OCI-LY7 (cell line): Measurements from ENCODE around the gene ADD1. TPM values are rescaled to one million over a fixed set of nuclear protein-coding genes. Genes with fewer than 3 reads are reported as not detected.

ENCODE experiments used
- BruUV-seq: library from RNA; stranded (reverse); fragments of 400-500 nt; replicated peaks from 2 replicates; lab custom pipeline; 2021; lab: Mats Ljungman, UMichigan
- CTCF ChIA-PET: fragments of 300-600 bp; sonication (Branson Sonifier 250); formaldehyde crosslinking; loops from one replicate; lab custom pipeline; 2022; ENCODE audit warnings: antibody characterized with exemption; ENCODE audit not compliant: unreplicated experiment; lab: Charles Lee
- POLR2A ChIA-PET: fragments of 300-600 bp; sonication (Branson Sonifier 250); formaldehyde crosslinking; loops from one replicate; lab custom pipeline; 2022; ENCODE audit warnings: antibody characterized with exemption; lab: Charles Lee
- DNase-seq: peaks from one replicate; pipeline ENCODE4 v3.0.0-alpha.2; 2015; ENCODE audit warnings: low spot score
- H2AFZ ChIP-seq: fragments of 200-600 bp; sonication (generic), shearing (Covaris generic); 2 replicates; pipeline ENCODE4 v1.6.1; 2014; ENCODE audit warnings: mild to moderate bottlenecking, antibody characterized with exemption, low read length, moderate library complexity
- H3K27ac ChIP-seq: fragments of 200-600 bp; sonication (generic); 2 replicates; pipeline ENCODE4 v1.5.1; 2014; ENCODE audit warnings: mixed run types, low read depth, mild to moderate bottlenecking, moderate library complexity, low read length, inconsistent platforms; ENCODE audit not compliant: poor library complexity, severe bottlenecking
- H3K36me3 ChIP-seq: fragments of 200-600 bp; sonication (generic); 2 replicates; pipeline ENCODE4 v1.6.1; 2014; ENCODE audit warnings: mild to moderate bottlenecking, antibody characterized with exemption, low read length, moderate library complexity, mixed read lengths; ENCODE audit not compliant: insufficient read depth
- H3K4me1 ChIP-seq: fragments of 200-600 bp; sonication (generic); 2 replicates; pipeline ENCODE4 v1.5.1; 2014; ENCODE audit warnings: mild to moderate bottlenecking, low read length; ENCODE audit not compliant: insufficient read depth, poor library complexity, severe bottlenecking
- H3K4me2 ChIP-seq: fragments of 200-600 bp; sonication (generic); 2 replicates; pipeline ENCODE4 v1.6.1; 2014; ENCODE audit warnings: mild to moderate bottlenecking, low read length
- H3K4me3 ChIP-seq: fragments of 200-600 bp; sonication (generic); 2 replicates; pipeline ENCODE4 v1.5.1; 2014; ENCODE audit warnings: mild to moderate bottlenecking, low read depth, low read length; ENCODE audit not compliant: poor library complexity, severe bottlenecking
- H3K79me2 ChIP-seq: fragments of 200-600 bp; sonication (generic); 2 replicates; pipeline ENCODE4 v1.6.1; 2016; ENCODE audit warnings: low read depth, mild to moderate bottlenecking, low read length, moderate library complexity, mixed read lengths; ENCODE audit not compliant: insufficient read depth
- H3K9me2 ChIP-seq: fragments of 200-600 bp; sonication (generic); 2 replicates; pipeline ENCODE4 v1.6.1; 2016; ENCODE audit warnings: mild to moderate bottlenecking, low read length, mixed read lengths; ENCODE audit not compliant: insufficient read depth
- H3K9me3 ChIP-seq: fragments of 200-600 bp; sonication (generic); 2 replicates; pipeline ENCODE4 v1.6.1; 2014; ENCODE audit warnings: mild to moderate bottlenecking, mixed run types, low read length, mixed read lengths
- H4K20me1 ChIP-seq: fragments of 200-600 bp; sonication (generic); 2 replicates; pipeline ENCODE4 v1.6.1; 2014; ENCODE audit warnings: mild to moderate bottlenecking, antibody characterized with exemption, low read length, moderate library complexity, mixed read lengths; ENCODE audit not compliant: insufficient read depth
- EZH2phosphoT487 ChIP-seq: fragments of 200-600 bp; sonication (generic); IDR thresholded peaks from 2 replicates; pipeline ENCODE4 v1.6.1; 2018; ENCODE audit warnings: low read depth, borderline replicate concordance, mild to moderate bottlenecking, mixed run types, antibody characterized with exemption, low read length, moderate library complexity, mixed read lengths
- intact Hi-C: fragments of 100-400 bp; cut with micrococcal nuclease; formaldehyde crosslinking; loops from one replicate; pipeline ENCODE4 v1.10.0; 2022; ENCODE audit not compliant: unreplicated experiment
- total RNA-seq, 2 experiments: library from RNA; depleted of rRNA in 1 of 2; stranded (reverse); fragments of >200 nt in 1 of 2; shearing (Covaris generic) in 1 of 2; gene quantifications; 2 replicates each; pipeline ENCODE4 v1.2.3, GENCODE V29; 2014 to 2022
- TF ChIP-seq, protein P1 (sequence below): fragments of 200-600 bp; sonication (generic); conservative IDR thresholded peaks from 2 replicates; pipeline ENCODE4 v1.5.1; 2014; ENCODE audit warnings: mild to moderate bottlenecking, antibody characterized with exemption, low read length, moderate library complexity, mixed read lengths

ADD1 gene
- total RNA-seq, 2 experiments from 2014 or later, result 85.3 to 108 TPM

GRCh38 chr4:2799971-2800690 lies 43.5 kb upstream of the ADD1 start:
- Histone ChIP-seq H2AFZ (no peak overlapping the region), H3K9me3 (no peaks in the 10 kb centered on the region), H3K4me3 (no peak overlapping the region), H3K79me2 (no peaks in the 10 kb centered on the region), H4K20me1 (no peaks in the 10 kb centered on the region), H3K4me1 (peaks cover 26% of the 10 kb centered on the region), H3K4me2 (no peak overlapping the region), H3K9me2 (no peaks in the 10 kb centered on the region), H3K36me3 (no peaks in the 10 kb centered on the region), H3K27ac (no peak overlapping the region)
- no peak for TF ChIP-seq EZH2phosphoT487
- TF ChIP-seq, protein P1, sequence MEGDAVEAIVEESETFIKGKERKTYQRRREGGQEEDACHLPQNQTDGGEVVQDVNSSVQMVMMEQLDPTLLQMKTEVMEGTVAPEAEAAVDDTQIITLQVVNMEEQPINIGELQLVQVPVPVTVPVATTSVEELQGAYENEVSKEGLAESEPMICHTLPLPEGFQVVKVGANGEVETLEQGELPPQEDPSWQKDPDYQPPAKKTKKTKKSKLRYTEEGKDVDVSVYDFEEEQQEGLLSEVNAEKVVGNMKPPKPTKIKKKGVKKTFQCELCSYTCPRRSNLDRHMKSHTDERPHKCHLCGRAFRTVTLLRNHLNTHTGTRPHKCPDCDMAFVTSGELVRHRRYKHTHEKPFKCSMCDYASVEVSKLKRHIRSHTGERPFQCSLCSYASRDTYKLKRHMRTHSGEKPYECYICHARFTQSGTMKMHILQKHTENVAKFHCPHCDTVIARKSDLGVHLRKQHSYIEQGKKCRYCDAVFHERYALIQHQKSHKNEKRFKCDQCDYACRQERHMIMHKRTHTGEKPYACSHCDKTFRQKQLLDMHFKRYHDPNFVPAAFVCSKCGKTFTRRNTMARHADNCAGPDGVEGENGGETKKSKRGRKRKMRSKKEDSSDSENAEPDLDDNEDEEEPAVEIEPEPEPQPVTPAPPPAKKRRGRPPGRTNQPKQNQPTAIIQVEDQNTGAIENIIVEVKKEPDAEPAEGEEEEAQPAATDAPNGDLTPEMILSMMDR, result no peak
- no TSS peak for BruUV-seq
- intact Hi-C loops, result no loop called here
- POLR2A ChIA-PET, result no interaction called here
- DNase-seq, result no peak
- CTCF ChIA-PET, result interaction anchor here (0.6 kb wide), 1 partner anchor 13 kb away, joined by 5 read pairs; no protein-coding TSS in a partner anchor

- no peaks in the 10 kb centered on the region for H3K36me3 ChIP-seq
- ChIA-PET CTCF (no interaction called here), POLR2A (interaction anchor here (0.6 kb wide), 1 partner anchor 135 kb away, joined by 3 read pairs; no protein-coding TSS in a partner anchor)
- H3K9me3 ChIP-seq, result no peaks in the 10 kb centered on the region
- intact Hi-C loops, result no loop called here
- no TSS peak for BruUV-seq
- no peaks in the 10 kb centered on the region for H4K20me1 ChIP-seq
- H3K4me2 ChIP-seq, result no peak overlapping the region
- no peak for DNase-seq
- H3K4me1 ChIP-seq, result peaks cover 27% of the 10 kb centered on the region
- H3K4me3 ChIP-seq, result no peak overlapping the region
- H3K9me2 ChIP-seq, result no peaks in the 10 kb centered on the region
- TF ChIP-seq EZH2phosphoT487, result no peak
- TF ChIP-seq, protein P1, result no peak
- H2AFZ ChIP-seq, result no peak overlapping the region; the same call in 1 of the 2 replicates
- no peak overlapping the region for H3K27ac ChIP-seq
- no peaks in the 10 kb centered on the region for H3K79me2 ChIP-seq
Observed at GRCh38 chr4:2800691-2801596, 42.7 kb upstream of the ADD1 start.
